Liver (tissue), 9 donors: ENCODE measurements around the gene PDE6B. TPM values are rescaled to one million over a fixed set of nuclear protein-coding genes. Genes with fewer than 3 reads are reported as not detected.

ENCODE experiments used
- DNase-seq: peaks from one replicate; pipeline ENCODE4 v3.0.0-alpha.2; 2017; ENCODE audit warnings: low spot score
- H3K27ac ChIP-seq, 2 donors: one replicate each; pipeline ENCODE4 v1.7.0; 2013; ENCODE audit warnings: inconsistent platforms in 2 of 2, low read length in 2 of 2, control low read depth in 1 of 2, low read depth in 1 of 2, mild to moderate bottlenecking in 1 of 2
- H3K27me3 ChIP-seq, 4 donors: one replicate each; pipeline versions ENCODE4 v1.6.1 to v1.7.0; 2013; ENCODE audit warnings: low read length in 3 of 4, inconsistent platforms in 1 of 4, mild to moderate bottlenecking in 1 of 4, moderate library complexity in 1 of 4; ENCODE audit not compliant: control insufficient read depth in 4 of 4, insufficient read depth in 4 of 4
- H3K36me3 ChIP-seq, 4 donors: one replicate each; pipeline versions ENCODE4 v1.6.1 to v1.7.0; 2013; ENCODE audit warnings: low read length in 3 of 4, mild to moderate bottlenecking in 3 of 4, low read depth in 1 of 4, moderate library complexity in 1 of 4; ENCODE audit not compliant: control insufficient read depth in 4 of 4, insufficient read depth in 3 of 4
- H3K4me1 ChIP-seq, 4 donors: one replicate each; pipeline versions ENCODE4 v1.6.1 to v1.7.0; 2013; ENCODE audit warnings: low read length in 3 of 4, mild to moderate bottlenecking in 3 of 4, moderate library complexity in 1 of 4; ENCODE audit not compliant: control insufficient read depth in 4 of 4, insufficient read depth in 4 of 4
- H3K4me3 ChIP-seq, 3 donors: one replicate each; pipeline versions ENCODE4 v1.6.1 to v1.7.0; 2013; ENCODE audit warnings: low read length in 3 of 3, control low read depth in 1 of 3, low read depth in 1 of 3, mild to moderate bottlenecking in 1 of 3
- H3K9ac ChIP-seq, 2 donors: one replicate each; pipeline ENCODE4 v1.7.0; 2013; ENCODE audit warnings: low read length in 2 of 2, mild to moderate bottlenecking in 2 of 2, moderate library complexity in 2 of 2, control low read depth in 1 of 2, low read depth in 1 of 2
- H3K9me3 ChIP-seq, 4 donors: one replicate each; pipeline versions ENCODE4 v1.6.1 to v1.7.0; 2013; ENCODE audit warnings: low read length in 3 of 4; ENCODE audit not compliant: control insufficient read depth in 4 of 4
- ATF3 ChIP-seq: IDR thresholded peaks from 2 replicates; pipeline ENCODE4 v1.6.1; 2016; ENCODE audit warnings: antibody characterized with exemption
- CTCF ChIP-seq: fragments of 150-350 bp; IDR thresholded peaks from 2 replicates; pipeline ENCODE4 v1.5.1; 2017; ENCODE audit warnings: improper control_type of control experiment, low read depth, low read length; ENCODE audit not compliant: missing input control
- EGR1 ChIP-seq, 2 donors: IDR thresholded peaks; 2 replicates each; pipeline ENCODE4 v1.6.1; 2016 to 2018; ENCODE audit warnings: antibody characterized with exemption in 2 of 2, low read depth in 2 of 2
- FOXA1 ChIP-seq: IDR thresholded peaks from 2 replicates; pipeline ENCODE4 v1.6.1; 2016; ENCODE audit warnings: antibody characterized with exemption
- FOXA2 ChIP-seq: IDR thresholded peaks from 2 replicates; pipeline ENCODE4 v1.6.1; 2016; ENCODE audit warnings: antibody characterized with exemption
- HNF4A ChIP-seq, 2 donors: conservative IDR thresholded peaks; 2 replicates each; pipeline ENCODE4 v1.6.1; 2016; ENCODE audit warnings: antibody characterized with exemption in 2 of 2, mild to moderate bottlenecking in 2 of 2
- HNF4G ChIP-seq: IDR thresholded peaks from 2 replicates; pipeline ENCODE4 v1.6.1; 2016; ENCODE audit warnings: antibody characterized with exemption
- JUND ChIP-seq, 2 donors: IDR thresholded peaks; 2 replicates each; pipeline ENCODE4 v1.6.1; 2016; ENCODE audit warnings: antibody characterized with exemption in 2 of 2
- NR2F2 ChIP-seq: IDR thresholded peaks from 2 replicates; pipeline ENCODE4 v1.6.1; 2016; ENCODE audit warnings: antibody characterized with exemption
- REST ChIP-seq: IDR thresholded peaks from 2 replicates; pipeline ENCODE4 v1.6.1; 2016; ENCODE audit warnings: antibody characterized with exemption, mild to moderate bottlenecking
- SP1 ChIP-seq: IDR thresholded peaks from 2 replicates; pipeline ENCODE4 v1.6.1; 2018; ENCODE audit warnings: antibody characterized with exemption, mild to moderate bottlenecking
- YY1 ChIP-seq: IDR thresholded peaks from 2 replicates; pipeline ENCODE4 v1.6.1; 2016; ENCODE audit warnings: antibody characterized with exemption, mild to moderate bottlenecking
- WGBS: extraction: QIAGEN DNeasy Blood & Tissue Kit; methylation state at CpG from one replicate; pipeline ENCODE4 v1.1.7; 2013; 5-methylcytosine and 5-hydroxymethylcytosine counted together
- polyA plus RNA-seq, 2 donors: library from polyadenylated mRNA; stranded (reverse) in 1 of 2; unstranded in 1 of 2; fragments of 200-250 nt in 1 of 2; fragments of >200 nt in 1 of 2; fragmentation: Nextera tagmentation in 1 of 2; extraction: Ambion mirVana in 1 of 2; gene quantifications; one replicate each; pipeline versions ENCODE4 v1.2.1 to v1.2.3, GENCODE V29; 2013 to 2015
- total RNA-seq, 2 donors: library from RNA; depleted of rRNA; stranded (reverse); fragments of >200 nt; gene quantifications; one replicate each; pipeline ENCODE4 v1.2.3, GENCODE V29; 2014
- donor health status: healthy.
- donor health status: healthy.
- donor health status: healthy.
- donor health status: healthy.
- donor health status: healthy.

Gene PDE6B
- total and polyA plus RNA-seq, 4 donors = 0.28 to 7.3 (median 0.49) TPM

GRCh38 chr4:612749-613125, 12.6 kb upstream of the PDE6B start:
- H3K4me3 ChIP-seq = no peak overlapping the region
- no peak overlapping the region for H3K27ac ChIP-seq
- no peak for TF ChIP-seq CTCF
- TF ChIP-seq FOXA1 = no peak
- no peak for TF ChIP-seq HNF4A (conservative IDR thresholded peaks at IDR 0.05)
- TF ChIP-seq HNF4G = no peak
- no peak for TF ChIP-seq FOXA2
- no peak for TF ChIP-seq REST
- TF ChIP-seq YY1 = no peak
- WGBS = 75% methylated on average over 7 of the region's 7 CpGs
- H3K9me3 ChIP-seq = no peaks in the 10 kb centered on the region
- no peaks in the 10 kb centered on the region for H3K4me1 ChIP-seq
- peaks cover 0 to 4% (median 0%) of the 10 kb centered on the region in 4 donors for H3K27me3 ChIP-seq
- no peak for DNase-seq
- no peak overlapping the region for H3K9ac ChIP-seq
- H3K36me3 ChIP-seq = no peaks in the 10 kb centered on the region

- 80% methylated on average over 9 of the region's 9 CpGs for WGBS
- peaks cover 0 to 4% (median 0%) of the 10 kb centered on the region in 4 donors for H3K27me3 ChIP-seq
- no peaks in the 10 kb centered on the region for H3K36me3 ChIP-seq
- no peak overlapping the region for H3K27ac ChIP-seq
- H3K4me1 ChIP-seq = no peaks in the 10 kb centered on the region
- H3K4me3 ChIP-seq = no peak overlapping the region
- no peak overlapping the region for H3K9ac ChIP-seq
- TF ChIP-seq NR2F2 (no peak), JUND (IDR thresholded peaks at IDR 0.05) (no peak), SP1 (no peak), REST (no peak), HNF4A (conservative IDR thresholded peaks at IDR 0.05) (no peak), FOXA2 (no peak), FOXA1 (no peak), EGR1 (IDR thresholded peaks at IDR 0.05; ENCODE audit: low read depth in 2 of 2) (no peak), ATF3 (no peak), YY1 (no peak), CTCF (no peak)
- DNase-seq = no peak
- peaks cover 0 to 2% (median 0%) of the 10 kb centered on the region in 4 donors for H3K9me3 ChIP-seq
Measured at GRCh38 chr4:613126-613525, 12.2 kb upstream of the PDE6B start.
